ENCODE results near the gene KRT74.

Gene KRT74

GRCh38 chr12:52521175-52521567 is 52.5 kb downstream of the KRT74 start:
- no peak for DNase-seq (ENCODE audit: low read depth in 2 of 2)

- DNase-seq (ENCODE audit: low read depth in 2 of 2) = no peak
Measured at GRCh38 chr12:52519826-52520662, 53.6 kb downstream of the KRT74 start, which contains the start of gene KRT5. Gene KRT5, minus strand, starts transcription at chr12:52520394. Its CDS starts 98 bp downstream, at chr12:52520296.

DNA sequence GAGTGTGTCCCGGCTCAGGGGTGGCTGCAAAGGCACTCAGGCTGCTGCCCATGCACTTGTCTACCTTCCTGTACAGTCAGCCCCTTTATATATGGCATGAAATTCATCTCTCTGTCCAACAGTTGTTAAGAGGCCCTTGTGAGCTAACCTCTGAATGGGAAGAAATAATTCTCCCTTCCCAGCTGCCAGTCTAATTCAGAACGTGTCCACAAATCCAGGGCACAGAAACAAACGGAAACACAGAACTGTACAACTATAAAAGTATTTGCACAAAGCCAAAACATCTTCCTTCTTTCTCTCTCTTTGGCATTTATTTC is 54.3 kb downstream of the KRT74 start:
- DNase-seq (ENCODE audit: low read depth in 2 of 2) = no peak

GRCh38 chr12:52518574-52519386 is 54.9 kb downstream of the KRT74 start:
- DNase-seq (ENCODE audit: low read depth in 2 of 2) = no peak

GRCh38 chr12:52517888-52518287 is 55.8 kb downstream of the KRT74 start:
- no peak for DNase-seq (ENCODE audit: low read depth in 2 of 2)

DNA sequence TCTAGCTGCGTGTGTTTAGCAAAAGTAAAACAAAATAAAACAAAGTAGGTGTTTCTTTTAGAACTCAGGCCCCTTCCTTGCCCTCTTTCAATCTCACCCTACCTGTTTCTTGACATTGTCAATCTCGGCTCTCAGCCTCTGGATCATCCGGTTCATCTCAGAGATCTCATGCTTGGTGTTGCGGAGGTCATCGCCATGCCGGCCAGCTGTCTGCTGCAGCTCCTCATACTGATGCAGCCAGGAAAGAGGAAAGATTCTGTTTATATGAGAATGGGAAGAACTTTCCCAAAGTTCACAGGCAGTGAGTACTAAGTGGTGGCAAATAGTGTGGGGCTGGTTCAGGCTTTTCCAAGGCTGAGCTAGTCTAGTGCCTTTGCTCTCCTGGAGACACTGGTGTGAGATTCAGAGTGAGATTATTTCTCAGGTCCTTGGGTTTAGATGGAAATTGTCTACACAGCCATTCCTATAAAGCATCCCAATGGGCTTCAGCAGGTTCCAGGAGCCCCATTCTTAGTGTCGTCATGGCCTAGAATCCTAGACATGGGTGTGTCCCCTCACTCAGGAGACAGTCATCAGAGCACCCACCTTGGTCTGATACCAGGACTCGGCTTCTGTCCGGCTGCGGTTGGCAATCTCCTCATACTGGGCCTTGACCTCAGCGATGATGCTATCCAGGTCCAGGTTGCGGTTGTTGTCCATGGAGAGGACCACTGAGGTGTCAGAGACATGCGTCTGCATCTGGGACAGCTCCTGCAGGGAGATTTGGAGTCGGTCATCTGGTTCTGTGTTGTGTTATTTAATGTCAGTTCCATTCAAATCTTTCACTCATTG is 56.4 kb downstream of the KRT74 start:
- DNase-seq (ENCODE audit: low read depth in 2 of 2) = no peak

DNA sequence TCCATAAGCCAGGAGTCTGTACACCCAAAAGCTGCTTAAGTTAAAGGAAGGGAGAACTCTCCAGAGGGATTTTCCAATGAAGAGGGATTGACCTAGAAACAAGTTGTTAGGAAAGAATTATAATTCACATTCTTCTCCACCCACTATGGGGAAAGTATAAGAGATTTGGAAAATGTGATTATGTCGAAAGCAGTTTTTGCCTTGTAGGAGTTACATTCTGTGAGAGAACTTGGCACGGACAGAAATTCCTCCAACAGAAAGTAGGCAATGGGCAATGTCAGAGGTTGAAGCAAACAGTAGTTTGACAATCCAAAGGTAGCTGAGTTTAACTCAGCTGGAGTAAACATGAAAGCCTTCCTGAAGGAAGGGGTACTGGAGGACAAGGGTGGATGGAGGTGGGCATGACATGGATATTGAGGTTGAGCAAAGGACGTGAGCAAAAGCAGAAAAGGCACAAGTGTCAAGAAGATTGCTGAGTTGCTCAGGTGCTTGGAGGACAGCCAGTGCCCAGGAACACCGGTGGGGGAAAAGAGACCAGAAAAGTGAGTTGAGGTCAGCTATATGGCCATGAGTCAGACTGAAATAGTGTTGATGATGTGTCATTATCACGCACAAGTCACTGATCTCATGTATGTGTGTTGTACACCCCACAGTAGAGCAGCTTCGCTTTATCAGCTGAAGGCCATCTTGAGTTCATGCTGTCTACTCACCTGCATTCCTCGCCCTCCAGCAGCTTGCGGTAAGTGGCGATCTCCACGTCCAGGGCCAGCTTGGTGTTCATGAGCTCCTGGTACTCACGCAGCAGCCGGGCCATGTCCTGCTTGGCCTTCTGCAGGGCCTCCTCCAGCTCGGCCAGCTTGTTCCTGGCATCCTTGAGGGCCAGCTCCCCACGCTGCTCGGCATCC is 57.5 kb downstream of the KRT74 start:
- no peak for DNase-seq (ENCODE audit: low read depth in 2 of 2)

Measured in stimulated activated CD8-positive, alpha-beta memory T cell treated with anti-CD3 and anti-CD28 coated beads, Interleukin-7, amount 100 ng/mL, for 4 hours (primary cell).